ENCODE measurements around the gene SLC47A2. TPM values are rescaled to one million over a fixed set of nuclear protein-coding genes. Genes with fewer than 3 reads are reported as not detected.
A peak's percentile ranks its signal among the peaks of the same experiment; 100 is the strongest.

The SLC47A2 gene
- total and polyA plus RNA-seq, 9 of the 15 experiments (the other 6 are each of a cell fraction or from before 2014, with no cell fraction given), result not detected

- peak; percentile 46; the same call in 1 of the 2 replicates for TF ChIP-seq MGA (IDR thresholded peaks at IDR 0.05)
- TF ChIP-seq STAT6 (CRISPR knock-in tag; IDR thresholded peaks at IDR 0.05), result no peak
- TF ChIP-seq, protein P1, sequence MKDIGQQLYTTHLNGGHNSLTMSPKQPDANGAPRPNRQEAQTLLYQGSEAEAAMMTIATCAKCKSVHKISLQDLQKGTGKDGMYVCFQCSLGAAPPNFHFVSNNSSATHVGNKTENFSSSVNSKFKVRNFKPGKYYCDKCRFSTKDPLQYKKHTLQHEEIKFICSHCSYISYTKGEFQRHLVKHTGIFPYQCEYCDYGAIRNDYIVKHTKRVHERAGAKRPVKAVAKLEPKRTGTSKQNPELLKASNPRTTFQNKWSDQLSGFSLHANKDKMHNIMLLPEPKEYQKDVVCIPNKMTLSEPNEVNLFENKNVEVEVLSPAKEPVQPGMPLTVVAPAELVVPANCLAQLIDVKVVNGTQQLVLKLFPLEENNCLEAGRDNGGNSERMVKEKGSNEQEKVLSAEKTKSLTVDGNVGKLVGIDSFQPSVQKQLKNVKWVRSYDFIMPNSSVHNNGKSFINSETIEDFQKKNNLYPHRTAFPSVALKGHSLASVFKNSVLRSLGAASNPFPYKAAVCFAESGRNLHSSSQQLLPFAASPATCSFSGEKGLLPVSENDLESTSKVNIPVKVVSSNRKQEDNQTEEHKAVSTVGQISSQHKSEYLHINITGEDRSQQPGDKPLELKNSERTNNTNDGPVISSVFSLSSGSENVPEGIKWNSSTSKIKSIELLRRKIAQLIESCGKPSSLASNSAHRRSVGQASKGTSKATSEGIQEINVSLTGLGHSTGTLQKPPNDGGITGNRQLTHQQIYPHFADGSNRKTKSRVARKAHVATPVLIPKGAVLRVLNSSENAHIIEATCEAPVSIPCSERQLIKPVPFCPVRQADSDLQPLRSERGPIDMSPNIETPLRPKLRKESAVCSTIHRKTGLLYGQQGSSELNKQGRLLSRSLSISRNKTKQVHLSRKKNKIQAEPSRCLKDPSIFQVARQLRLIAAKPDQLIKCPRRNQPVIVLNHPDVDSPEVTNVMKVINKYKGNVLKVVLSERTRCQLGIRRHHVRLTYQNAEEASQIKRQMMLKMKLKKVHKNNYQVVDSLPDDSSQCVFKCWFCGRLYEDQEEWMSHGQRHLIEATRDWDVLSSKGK (CRISPR knock-in tag; IDR thresholded peaks at IDR 0.05), result no peak
- TF ChIP-seq NFATC3 (IDR thresholded peaks at IDR 0.05), result no peak
- no peak for TF ChIP-seq POLR2H (tag; IDR thresholded peaks at IDR 0.05; ENCODE audit: low read depth)
- no peak for TF ChIP-seq FIP1L1 (IDR thresholded peaks at IDR 0.05; ENCODE audit: low read depth, low read length, poor library complexity, severe bottlenecking)
- no peak for TF ChIP-seq ADNP (tag; IDR thresholded peaks at IDR 0.05)
- no peak for TF ChIP-seq STAT5B (CRISPR knock-in tag; IDR thresholded peaks at IDR 0.05)
Observed at GRCh38 chr17:19648475-19649273, 67.7 kb downstream of the SLC47A2 start, which contains the start of gene ALDH3A2 (continued).
